Cardiac muscle cell (in vitro differentiated cells and primary cell): Measurements from ENCODE around the gene CTNND2. TPM values are rescaled to one million over a fixed set of nuclear protein-coding genes. Genes with fewer than 3 reads are reported as not detected.

Experiments used
- DNase-seq, 2 donors: peaks; one replicate each; pipeline versions ENCODE4 v3.0.0 to v3.0.0-alpha.2; 2010 to 2017; ENCODE audit warnings: low read depth in 1 of 2, low spot score in 1 of 2
- H3K27ac ChIP-seq: fragments of 200-600 bp; sonication (generic); 2 replicates; pipeline ENCODE4 v1.5.1; 2016
- H3K27me3 ChIP-seq: fragments of 200-600 bp; sonication (generic); 2 replicates; pipeline ENCODE4 v1.6.0; 2016; ENCODE audit warnings: control low read depth
- H3K36me3 ChIP-seq: fragments of 200-600 bp; sonication (generic); 2 replicates; pipeline ENCODE4 v1.5.1; 2016; ENCODE audit warnings: control low read depth
- H3K4me1 ChIP-seq: fragments of 200-600 bp; sonication (generic); 2 replicates; pipeline ENCODE4 v1.8.1; 2017; ENCODE audit warnings: low read depth, mild to moderate bottlenecking, mixed run types
- H3K4me3 ChIP-seq: fragments of 200-600 bp; sonication (generic); 2 replicates; pipeline ENCODE4 v1.5.1; 2016; ENCODE audit warnings: mild to moderate bottlenecking
- H3K9me3 ChIP-seq: fragments of 200-600 bp; sonication (generic); 2 replicates; pipeline ENCODE4 v1.5.1; 2017; ENCODE audit warnings: low read depth, mild to moderate bottlenecking, control low read depth
- CTCF ChIP-seq: IDR thresholded peaks from 2 replicates; pipeline ENCODE4 v1.5.1; 2012; ENCODE audit warnings: low read depth, mild to moderate bottlenecking, low read length
- polyA plus RNA-seq: library from polyadenylated mRNA; unstranded; fragments of >200 nt; fragmentation: Nextera tagmentation; extraction: Ambion mirVana; gene quantifications from 2 replicates; pipeline ENCODE4 v1.2.1, GENCODE V29; 2016
- total RNA-seq: library from RNA; depleted of rRNA; stranded (reverse); fragments of >200 nt; gene quantifications from 2 replicates; pipeline ENCODE4 v1.2.3, GENCODE V29; 2016

The CTNND2 gene
- total and polyA plus RNA-seq, 2 experiments from 2014 or later = 11.0 to 12.7 TPM

- Histone ChIP-seq H3K36me3 (no peaks in the 10 kb centered on the region), H3K27me3 (no peaks in the 10 kb centered on the region), H3K4me3 (no peak overlapping the region), H3K27ac (no peak overlapping the region), H3K4me1 (no peaks in the 10 kb centered on the region), H3K9me3 (no peaks in the 10 kb centered on the region)
- no peak for DNase-seq
- TF ChIP-seq CTCF = no peak
These were observed 857.2 kb downstream of the CTNND2 start for GRCh38 chr5:11047030-11047429.

- Histone ChIP-seq H3K27me3 (no peaks in the 10 kb centered on the region), H3K4me3 (no peak overlapping the region), H3K9me3 (no peaks in the 10 kb centered on the region), H3K27ac (no peak overlapping the region), H3K36me3 (no peaks in the 10 kb centered on the region), H3K4me1 (no peaks in the 10 kb centered on the region)
- TF ChIP-seq CTCF = no peak
- DNase-seq = peak in 1 of 2 donors; percentile 2
These were observed 858.1 kb downstream of the CTNND2 start for GRCh38 chr5:11046160-11046559.

GRCh38 chr5:11045411-11045810, 858.8 kb downstream of the CTNND2 start:
- no peak for TF ChIP-seq CTCF
- no peaks in the 10 kb centered on the region for H3K9me3 ChIP-seq
- H3K36me3 ChIP-seq = no peaks in the 10 kb centered on the region
- no peak for DNase-seq
- no peaks in the 10 kb centered on the region for H3K27me3 ChIP-seq
- peaks cover 3% of the 10 kb centered on the region for H3K4me1 ChIP-seq
- no peak overlapping the region for H3K4me3 ChIP-seq
- H3K27ac ChIP-seq = no peak overlapping the region

GRCh38 chr5:11044581-11044980, 859.7 kb downstream of the CTNND2 start:
- Histone ChIP-seq H3K27ac (no peak overlapping the region), H3K36me3 (no peaks in the 10 kb centered on the region), H3K27me3 (no peaks in the 10 kb centered on the region), H3K9me3 (no peaks in the 10 kb centered on the region), H3K4me3 (no peak overlapping the region), H3K4me1 (peaks cover 3% of the 10 kb centered on the region)
- TF ChIP-seq CTCF = no peak
- DNase-seq = peak in 1 of 2 donors; percentile 6

- Histone ChIP-seq H3K4me3 (no peak overlapping the region), H3K9me3 (no peaks in the 10 kb centered on the region), H3K4me1 (peaks cover 3% of the 10 kb centered on the region), H3K36me3 (no peaks in the 10 kb centered on the region), H3K27ac (no peak overlapping the region), H3K27me3 (no peaks in the 10 kb centered on the region)
- DNase-seq = no peak
- TF ChIP-seq CTCF = no peak
These were observed 860.4 kb downstream of the CTNND2 start for GRCh38 chr5:11043881-11044280.

- peaks cover 3% of the 10 kb centered on the region for H3K4me1 ChIP-seq
- no peak overlapping the region for H3K4me3 ChIP-seq
- H3K9me3 ChIP-seq = no peaks in the 10 kb centered on the region
- no peaks in the 10 kb centered on the region for H3K27me3 ChIP-seq
- H3K36me3 ChIP-seq = no peaks in the 10 kb centered on the region
- TF ChIP-seq CTCF = no peak
- no peak for DNase-seq
- no peak overlapping the region for H3K27ac ChIP-seq
These were observed 863.9 kb downstream of the CTNND2 start for GRCh38 chr5:11040345-11040744.
